Activated CD4-positive, alpha-beta T cell treated with anti-CD3 and anti-CD28 coated beads for 36 hours (primary cell): ENCODE measurements around the gene MEMO1. TPM values are rescaled to one million over a fixed set of nuclear protein-coding genes. Genes with fewer than 3 reads are reported as not detected.
"Not testable (repeated sequence)": the region's sequence is repeated elsewhere in the genome, so short reads cannot be mapped to it uniquely, and the experiment has no call there.

Source experiments
- ATAC-seq: fragments of 200-7000 bp; cut with Tn5 transposase; one replicate; pipeline ENCODE4 v1.10.0; 2021; ENCODE audit warnings: mild to moderate bottlenecking, moderate library complexity
- CTCF ChIA-PET: fragments of 350-600 bp; sonication (Branson Sonifier 250); formaldehyde crosslinking; loops from one replicate; lab custom pipeline; 2021; ENCODE audit warnings: antibody characterized with exemption; lab: Charles Lee
- POLR2A ChIA-PET: fragments of 350-600 bp; sonication (Branson Sonifier 250); formaldehyde crosslinking; loops from one replicate; lab custom pipeline; 2021; ENCODE audit warnings: antibody characterized with exemption, inconsistent platforms; lab: Charles Lee
- DNase-seq: peaks from one replicate; pipeline ENCODE4 v3.0.0-alpha.2; 2020
- H3K27ac Mint-ChIP-seq: one replicate; pipeline ENCODE4 v1.8.0; 2021; ENCODE audit warnings: mixed read lengths
- H3K27me3 Mint-ChIP-seq: one replicate; pipeline ENCODE4 v1.8.0; 2021; ENCODE audit warnings: mixed read lengths
- H3K36me3 Mint-ChIP-seq: one replicate; pipeline ENCODE4 v1.8.0; 2021; ENCODE audit warnings: low read depth, mixed read lengths
- H3K4me1 Mint-ChIP-seq: one replicate; pipeline ENCODE4 v1.8.0; 2021; ENCODE audit warnings: mixed read lengths
- H3K4me3 Mint-ChIP-seq: one replicate; pipeline ENCODE4 v1.8.0; 2021; ENCODE audit warnings: mild to moderate bottlenecking, moderate library complexity, mixed read lengths
- H3K9me3 Mint-ChIP-seq: one replicate; pipeline ENCODE4 v1.8.0; 2021; ENCODE audit warnings: low read depth, mixed read lengths
- intact Hi-C, 2 experiments: fragments of 100-400 bp; cut with DNase I in 1 of 2; cut with micrococcal nuclease in 1 of 2; formaldehyde crosslinking; loops; one replicate each; pipeline versions ENCODE4 v1.14.2 to v1.15.1; 2022 to 2024; cut with DNase I, micrococcal nuclease
- total RNA-seq, 2 experiments: library from RNA; stranded (reverse); gene quantifications; one replicate each; pipeline ENCODE4 v1.2.3, GENCODE V29; 2021

MEMO1 gene
- total RNA-seq, 2 experiments from 2014 or later = 49.8 to 53.5 TPM

- Mint-ChIP-seq H3K9me3 (peaks cover 2% of the 10 kb centered on the region), H3K27me3 (no peaks in the 10 kb centered on the region), H3K27ac (no peak overlapping the region), H3K4me3 (no peak overlapping the region), H3K4me1 (peaks cover 26% of the 10 kb centered on the region), H3K36me3 (peaks cover 18% of the 10 kb centered on the region)
- intact Hi-C loops = no loop called here
- CTCF ChIA-PET = no interaction called here
- POLR2A ChIA-PET = no interaction called here
- ATAC-seq (no peak), DNase-seq (no peak)
Measured at GRCh38 chr2:31979956-31980355, 30.9 kb downstream of the MEMO1 start.

DNA sequence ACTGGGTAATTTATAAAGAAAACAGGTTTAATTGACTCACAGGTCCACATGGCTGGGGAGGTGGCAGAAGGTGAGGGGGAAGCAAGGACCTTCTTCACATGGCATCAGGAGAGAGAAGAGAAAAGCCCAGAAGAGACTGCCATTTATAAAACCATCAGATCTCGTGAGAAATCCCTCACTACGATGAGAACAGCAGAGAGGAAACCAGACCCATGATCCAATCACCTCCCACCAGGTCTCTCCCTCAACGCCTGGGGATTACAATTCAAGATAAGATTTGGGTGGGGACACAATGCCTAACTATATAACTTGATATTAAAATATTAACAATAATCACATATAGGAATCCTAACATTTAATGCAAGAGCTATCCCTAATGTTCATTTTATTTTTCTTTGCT lies 31.8 kb downstream of the MEMO1 start:
- Mint-ChIP-seq H3K27me3 (no peaks in the 10 kb centered on the region), H3K4me3 (no peak overlapping the region), H3K36me3 (peaks cover 13% of the 10 kb centered on the region), H3K9me3 (peaks cover 2% of the 10 kb centered on the region), H3K4me1 (peaks cover 32% of the 10 kb centered on the region), H3K27ac (no peak overlapping the region)
- DNase-seq = no peak
- POLR2A ChIA-PET = interaction anchor here (0.7 kb wide), 1 partner anchor 187 kb away, joined by 4 read pairs; the partner anchor contains the start of gene SLC30A6
- no peak for ATAC-seq
- intact Hi-C loops = no loop called here
- CTCF ChIA-PET = interaction anchor here (0.9 kb wide), 1 partner anchor 18 kb away, joined by 3 read pairs; no protein-coding TSS in a partner anchor

DNA sequence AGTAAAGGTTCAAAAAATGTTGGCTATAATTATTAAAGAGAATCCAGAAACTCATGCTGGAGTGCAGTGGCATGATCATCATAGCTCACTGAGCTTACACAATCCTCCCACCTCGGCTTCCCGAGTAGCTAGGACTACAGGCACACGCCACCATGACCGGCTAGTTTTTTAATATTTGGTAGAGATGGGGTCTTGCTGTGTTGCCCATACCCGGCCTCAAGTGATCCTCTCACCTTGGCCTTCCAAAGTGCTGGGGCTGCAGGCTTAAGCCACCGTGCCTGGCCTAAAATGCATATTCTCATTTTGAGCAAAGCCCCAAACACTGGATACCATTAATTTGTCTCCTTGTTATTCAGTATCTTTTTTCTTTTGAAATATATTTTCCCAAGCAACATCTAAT lies 32.4 kb downstream of the MEMO1 start:
- no peak for DNase-seq

DNA sequence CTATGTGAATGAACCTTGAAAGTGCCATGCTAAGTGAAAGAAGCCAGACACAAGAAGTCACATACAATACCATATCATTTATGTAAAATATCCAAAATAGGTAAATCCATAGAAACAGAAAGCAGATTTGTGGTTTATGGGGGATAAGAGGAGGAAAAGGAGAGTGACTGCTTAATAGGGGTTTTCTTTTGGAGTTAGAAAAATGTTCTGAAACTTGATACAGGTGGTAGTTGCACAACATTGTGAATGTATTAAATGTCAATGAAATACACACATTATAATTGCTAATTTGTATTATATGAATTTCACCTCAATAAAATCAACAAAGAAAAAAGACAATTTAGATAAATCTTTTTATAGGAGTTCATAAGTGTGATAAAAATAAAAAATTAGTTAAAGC lies 37.1 kb downstream of the MEMO1 start:
- no peak for DNase-seq
- Mint-ChIP-seq H3K4me1 (peaks cover 27% of the 10 kb centered on the region), H3K27ac (no peak overlapping the region), H3K36me3 (peaks cover 5% of the 10 kb centered on the region), H3K9me3 (no peaks in the 10 kb centered on the region), H3K4me3 (no peak overlapping the region), H3K27me3 (no peaks in the 10 kb centered on the region)
- intact Hi-C loops = no loop called here
- ATAC-seq = no peak
- ChIA-PET POLR2A (no interaction called here), CTCF (no interaction called here)

More for the DNA sequence above, 32.4 kb downstream of the MEMO1 start:
- POLR2A ChIA-PET = no interaction called here
- CTCF ChIA-PET = no interaction called here
- Mint-ChIP-seq H3K4me3 (no peak overlapping the region), H3K4me1 (peaks cover 34% of the 10 kb centered on the region), H3K27me3 (no peaks in the 10 kb centered on the region), H3K27ac (no peak overlapping the region), H3K9me3 (peaks cover 2% of the 10 kb centered on the region), H3K36me3 (peaks cover 8% of the 10 kb centered on the region)
- ATAC-seq = no peak
- intact Hi-C loops = no loop called here

DNA sequence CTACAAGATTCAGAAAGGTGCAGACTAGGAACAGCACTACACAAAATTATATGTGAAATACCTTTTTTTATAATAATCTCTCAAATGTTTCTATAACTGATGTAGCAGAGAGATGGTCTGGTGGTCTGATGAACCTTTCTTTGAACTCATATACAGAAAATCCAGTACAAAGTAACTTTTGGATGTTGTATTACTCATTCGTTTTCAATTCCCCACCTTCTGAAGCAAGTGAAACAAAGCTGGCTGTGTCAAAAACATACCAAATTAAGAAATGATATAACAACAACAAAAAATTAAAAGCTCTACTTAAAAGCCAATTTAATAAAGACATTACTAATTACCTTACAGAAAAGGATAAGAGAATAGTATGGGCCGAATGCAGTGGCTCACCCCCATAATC lies 38.7 kb downstream of the MEMO1 start:
- no peaks in the 10 kb centered on the region for H3K9me3 Mint-ChIP-seq
- no peak overlapping the region for H3K4me3 Mint-ChIP-seq
- intact Hi-C loops = no loop called here
- H3K27ac Mint-ChIP-seq = no peak overlapping the region
- H3K36me3 Mint-ChIP-seq = peaks cover 6% of the 10 kb centered on the region
- peaks cover 27% of the 10 kb centered on the region for H3K4me1 Mint-ChIP-seq
- no peak for DNase-seq
- no peaks in the 10 kb centered on the region for H3K27me3 Mint-ChIP-seq
- ChIA-PET CTCF (no interaction called here), POLR2A (no interaction called here)
- ATAC-seq = no peak

- H3K27me3 Mint-ChIP-seq = no peaks in the 10 kb centered on the region
- intact Hi-C loops = no loop called here
- POLR2A ChIA-PET = no interaction called here
Measured at GRCh38 chr2:31969178-31969577, 41.6 kb downstream of the MEMO1 start.

DNA sequence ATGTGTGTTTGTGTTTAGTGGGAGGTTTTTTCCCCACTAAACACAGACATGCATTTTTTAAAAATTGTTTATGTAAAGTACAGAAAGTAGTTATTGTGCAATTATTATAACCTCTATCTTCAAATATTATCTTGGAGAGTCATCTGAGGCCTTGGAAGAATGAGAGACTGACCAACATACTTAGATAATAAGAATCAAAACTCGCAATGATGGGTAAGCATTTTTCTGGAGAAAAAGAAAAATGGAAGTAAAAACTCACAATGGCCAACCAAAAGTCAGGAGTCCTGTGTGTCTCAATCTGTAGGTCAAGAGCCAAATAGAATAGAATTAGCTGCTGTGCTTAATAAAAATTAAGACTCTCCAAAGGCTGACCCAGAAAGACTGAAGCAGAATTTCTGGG lies 43.0 kb downstream of the MEMO1 start:
- intact Hi-C loops = no loop called here
- Mint-ChIP-seq H3K36me3 (peaks cover 7% of the 10 kb centered on the region), H3K4me1 (peaks cover 22% of the 10 kb centered on the region), H3K27me3 (no peaks in the 10 kb centered on the region), H3K4me3 (no peak overlapping the region), H3K27ac (no peak overlapping the region), H3K9me3 (peaks cover 1% of the 10 kb centered on the region)
- DNase-seq = no peak
- ChIA-PET POLR2A (no interaction called here), CTCF (no interaction called here)
- no peak for ATAC-seq

More at GRCh38 chr2:31969178-31969577, 41.6 kb downstream of the MEMO1 start:
- no peak overlapping the region for H3K27ac Mint-ChIP-seq
- CTCF ChIA-PET = no interaction called here
- peaks cover 21% of the 10 kb centered on the region for H3K4me1 Mint-ChIP-seq
- no peaks in the 10 kb centered on the region for H3K9me3 Mint-ChIP-seq
- no peak overlapping the region for H3K4me3 Mint-ChIP-seq
- no peak for ATAC-seq
- H3K36me3 Mint-ChIP-seq = peaks cover 4% of the 10 kb centered on the region
- DNase-seq = no peak

GRCh38 chr2:31966402-31966801 lies 44.4 kb downstream of the MEMO1 start:
- H3K4me3 Mint-ChIP-seq, DNase-seq, ATAC-seq, H3K27me3 Mint-ChIP-seq, H3K27ac Mint-ChIP-seq, POLR2A ChIA-PET, H3K36me3 Mint-ChIP-seq, intact Hi-C loops, H3K9me3 Mint-ChIP-seq: not testable (repeated sequence)
- CTCF ChIA-PET = interaction anchor here (1.0 kb wide), 1 partner anchor 23 kb away, joined by 3 read pairs; no protein-coding TSS in a partner anchor
- peaks cover 27% of the 10 kb centered on the region for H3K4me1 Mint-ChIP-seq

DNA sequence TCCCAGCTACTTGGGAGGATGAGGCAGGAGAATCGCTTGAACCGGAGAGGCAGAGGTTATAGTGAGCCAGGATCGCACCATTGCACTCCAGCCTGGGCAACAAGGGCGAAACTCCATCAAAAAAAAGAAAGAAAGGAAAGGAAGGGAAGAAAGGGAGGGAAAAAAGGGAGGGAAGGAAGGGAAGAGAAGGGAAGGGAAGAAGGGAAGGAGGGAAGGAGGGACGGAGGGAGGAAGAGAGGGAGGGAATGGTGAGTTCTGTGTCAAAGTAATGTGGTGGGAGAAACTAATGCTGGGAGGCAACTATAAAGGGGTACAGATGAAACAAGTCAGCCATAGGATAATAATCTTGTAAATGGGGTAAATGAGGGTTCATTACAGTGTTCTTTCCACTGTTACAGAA lies 45.7 kb downstream of the MEMO1 start:
- DNase-seq = no peak
- Mint-ChIP-seq H3K27ac (no peak overlapping the region), H3K9me3 (peaks cover 2% of the 10 kb centered on the region), H3K36me3 (peaks cover 11% of the 10 kb centered on the region), H3K27me3 (no peaks in the 10 kb centered on the region), H3K4me3 (no peak overlapping the region), H3K4me1 (peaks cover 32% of the 10 kb centered on the region)
- no peak for ATAC-seq
- ChIA-PET CTCF (no interaction called here), POLR2A (no interaction called here)
- intact Hi-C loops = no loop called here

- ChIA-PET POLR2A (no interaction called here), CTCF (interaction anchor here (1.1 kb wide), 1 partner anchor 77 kb away, joined by 3 read pairs; the partner anchor contains the start of gene DPY30)
- peak; percentile 78 for DNase-seq
- H3K4me1 Mint-ChIP-seq = peaks cover 52% of the 10 kb centered on the region
- H3K4me3 Mint-ChIP-seq = no peak overlapping the region
- H3K9me3 Mint-ChIP-seq = peaks cover 2% of the 10 kb centered on the region
- H3K36me3 Mint-ChIP-seq = peaks cover 11% of the 10 kb centered on the region
- intact Hi-C loops = no loop called here
- no peaks in the 10 kb centered on the region for H3K27me3 Mint-ChIP-seq
- peak; percentile 89 for ATAC-seq
- peak overlapping the region; percentile 35 for H3K27ac Mint-ChIP-seq
Measured at GRCh38 chr2:31962757-31963361, 47.9 kb downstream of the MEMO1 start.

DNA sequence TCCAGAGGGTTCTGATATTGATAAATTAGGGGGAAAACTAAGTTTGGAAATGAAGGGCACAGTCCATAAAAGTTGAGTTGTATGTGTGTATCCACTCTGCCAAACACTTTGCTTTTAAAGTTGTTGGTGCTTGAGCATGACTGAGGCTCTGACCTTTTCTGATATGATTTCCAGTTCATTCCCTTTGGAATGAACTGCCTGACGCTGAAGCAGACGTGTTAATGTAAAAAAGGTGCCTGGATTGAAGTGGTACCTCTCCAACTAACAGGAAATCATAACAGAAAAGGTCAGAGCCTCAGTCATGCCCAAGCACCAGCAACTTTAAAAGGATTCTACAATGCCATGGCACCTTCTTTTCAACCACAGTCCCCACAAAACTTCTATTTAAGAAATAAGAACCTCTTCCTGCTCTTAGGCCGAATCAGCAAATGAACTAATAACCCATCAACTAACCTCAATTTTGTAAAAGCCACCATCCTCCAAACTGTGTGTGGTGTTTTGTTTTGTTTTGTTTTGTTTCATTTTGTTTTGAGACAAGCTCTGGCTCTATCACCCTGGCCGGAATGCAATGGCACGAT lies 52.6 kb downstream of the MEMO1 start:
- CTCF ChIA-PET = interaction anchor here (0.9 kb wide), 1 partner anchor 55 kb away, joined by 3 read pairs; no protein-coding TSS in a partner anchor
- intact Hi-C loops = loop anchor here in 1 of 2 experiments (5.0 kb wide), 1 partner anchor 49 kb away; no protein-coding TSS in a partner anchor
- ATAC-seq (no peak), DNase-seq (no peak)
- H3K9me3 Mint-ChIP-seq = peaks cover 2% of the 10 kb centered on the region
- H3K4me3 Mint-ChIP-seq = no peak overlapping the region
- no peaks in the 10 kb centered on the region for H3K27me3 Mint-ChIP-seq
- H3K36me3 Mint-ChIP-seq = peaks cover 20% of the 10 kb centered on the region
- peak overlapping the region; percentile 59 for H3K27ac Mint-ChIP-seq
- POLR2A ChIA-PET = interaction anchor here (0.6 kb wide), 1 partner anchor 47 kb away, joined by 6 read pairs; no protein-coding TSS in a partner anchor
- peaks cover 65% of the 10 kb centered on the region for H3K4me1 Mint-ChIP-seq
